NCI-H748 (cell line): ENCODE results near the gene ACACB.
A peak's percentile ranks its signal among the peaks of the same experiment; 100 is the strongest.

Experiments used
- DNase-seq: peaks from one replicate; lab custom pipeline; 2025; ENCODE audit not compliant: unreplicated experiment; lab: John Stamatoyannopoulos, UW

Gene ACACB

GRCh38 chr12:109109746-109110350 is 6.5 kb upstream of the ACACB start:
- no peak for DNase-seq

GRCh38 chr12:109110988-109111495 is 5.3 kb upstream of the ACACB start:
- DNase-seq = no peak

GRCh38 chr12:109112720-109113465 is 3.5 kb upstream of the ACACB start:
- DNase-seq = no peak

GRCh38 chr12:109113661-109114321 is 2.6 kb upstream of the ACACB start:
- no peak for DNase-seq

GRCh38 chr12:109114644-109115043 is 1.7 kb upstream of the ACACB start:
- no peak for DNase-seq

GRCh38 chr12:109115404-109115757 is 1.0 kb upstream of the ACACB start:
- DNase-seq = no peak

GRCh38 chr12:109116611-109116949 is 193 bp downstream of the ACACB start:
- no peak for DNase-seq

- DNase-seq = no peak
Observed at GRCh38 chr12:109120095-109120494, 3.7 kb downstream of the ACACB start.

- no peak for DNase-seq
Observed at GRCh38 chr12:109120557-109120956, 4.2 kb downstream of the ACACB start.

- no peak for DNase-seq
Observed at GRCh38 chr12:109121346-109121880, 5.0 kb downstream of the ACACB start.

- DNase-seq = no peak
Observed at GRCh38 chr12:109124878-109125648, 8.7 kb downstream of the ACACB start.

GRCh38 chr12:109125791-109126190 is 9.4 kb downstream of the ACACB start:
- peak; percentile 27 for DNase-seq

GRCh38 chr12:109126784-109127183 is 10.4 kb downstream of the ACACB start:
- DNase-seq = no peak

GRCh38 chr12:109127533-109128242 is 11.3 kb downstream of the ACACB start:
- DNase-seq = no peak

GRCh38 chr12:109130297-109131153 is 14.1 kb downstream of the ACACB start:
- no peak for DNase-seq

- DNase-seq = no peak
Observed at GRCh38 chr12:109131154-109132050, 15.0 kb downstream of the ACACB start.

GRCh38 chr12:109134186-109134917 is 18.0 kb downstream of the ACACB start:
- DNase-seq = no peak

- no peak for DNase-seq
Observed at GRCh38 chr12:109137055-109137454, 20.7 kb downstream of the ACACB start.
